HG02852 (cell line): ENCODE results near the gene BEND3.
"Not testable (repeated sequence)": the region's sequence is repeated elsewhere in the genome, so short reads cannot be mapped to it uniquely, and the experiment has no call there.

Experiments
- ATAC-seq: cut with Tn5 transposase; IDR thresholded peaks from one replicate; pipeline ENCODE4 v1.9.1; 2021; ENCODE audit warnings: mild to moderate bottlenecking, moderate library complexity; ENCODE audit not compliant: unreplicated experiment

BEND3 gene

DNA sequence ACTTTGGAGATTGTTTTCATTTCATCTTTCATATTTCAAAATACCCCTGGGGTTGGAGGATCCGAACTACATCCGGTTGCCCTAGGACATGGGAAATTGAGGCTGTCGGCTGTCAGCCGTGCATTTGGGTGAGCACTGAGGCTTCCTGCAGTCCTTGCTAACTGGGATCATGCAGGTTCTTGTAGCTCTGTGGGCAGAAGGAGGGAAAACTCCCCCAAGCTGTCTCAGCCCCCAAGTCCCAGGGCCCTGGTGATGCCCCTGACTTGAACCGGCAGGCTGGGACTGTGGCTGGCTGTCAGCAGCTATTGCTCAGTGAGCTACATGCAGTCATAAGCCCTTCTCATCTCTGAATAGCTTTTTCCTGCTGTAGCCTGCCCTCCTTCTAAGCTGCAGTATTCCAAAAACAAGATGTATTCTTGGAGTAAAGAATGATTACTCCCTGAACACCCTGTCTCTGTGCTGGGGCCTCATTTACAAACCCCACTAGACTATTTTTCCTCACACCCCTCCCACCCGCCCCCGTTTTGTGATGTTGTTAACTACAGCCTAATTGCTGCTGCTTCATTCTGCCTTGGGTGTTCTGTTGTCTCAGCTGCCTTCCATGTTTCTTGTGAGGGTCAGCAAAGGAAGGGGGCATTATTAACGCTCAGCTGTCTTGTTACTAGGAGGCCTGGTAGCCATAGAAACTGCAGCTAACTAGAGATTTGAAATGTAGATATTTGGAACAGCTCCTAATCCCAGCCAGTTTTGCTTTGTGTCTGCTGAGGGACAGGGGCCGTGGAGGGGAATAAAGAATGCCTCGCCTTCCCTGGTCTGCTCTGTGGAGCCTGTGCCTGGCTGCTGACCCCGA lies 69.3 kb downstream of the BEND3 start:
- ATAC-seq: no peak

DNA sequence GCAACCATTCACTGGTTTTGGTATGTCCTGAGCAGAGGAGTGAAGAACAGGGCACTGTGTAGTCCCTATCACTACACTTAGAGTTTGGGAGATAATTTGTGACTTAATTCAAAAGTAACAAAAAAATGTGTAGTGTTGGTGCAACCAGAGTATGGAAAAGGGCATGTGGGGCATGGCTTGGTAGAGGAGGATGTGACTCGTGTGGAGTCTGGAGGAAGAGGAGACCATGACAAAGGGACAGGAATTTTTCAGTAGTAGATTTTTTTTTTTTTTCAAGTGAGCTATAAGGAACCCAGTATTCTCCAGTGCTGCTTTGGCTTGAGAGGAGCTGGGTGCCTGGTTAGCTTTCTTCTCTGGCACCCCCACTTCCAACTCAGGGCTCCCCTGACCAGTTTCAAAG lies 82.2 kb downstream of the BEND3 start:
- no peak for ATAC-seq

DNA sequence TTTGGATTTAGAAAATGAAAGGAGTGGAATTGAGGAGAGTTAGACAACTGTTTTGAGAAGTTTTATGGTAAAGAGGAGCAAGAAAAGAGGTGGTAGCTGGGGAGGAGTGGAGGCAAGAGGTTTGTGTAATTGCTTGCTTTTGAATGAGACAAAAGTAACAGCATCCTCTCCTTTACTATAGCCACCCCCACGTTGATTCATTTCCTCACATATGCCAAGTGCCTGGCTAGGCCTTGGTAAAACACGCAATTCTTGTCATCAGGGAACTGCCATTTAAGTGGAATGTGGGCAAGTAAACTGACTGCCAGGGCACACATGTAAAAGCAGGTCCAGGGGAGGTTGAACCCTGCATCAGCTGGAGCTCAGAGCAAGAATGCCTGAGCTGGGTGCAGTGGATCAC lies 83.3 kb downstream of the BEND3 start:
- ATAC-seq: no peak

DNA sequence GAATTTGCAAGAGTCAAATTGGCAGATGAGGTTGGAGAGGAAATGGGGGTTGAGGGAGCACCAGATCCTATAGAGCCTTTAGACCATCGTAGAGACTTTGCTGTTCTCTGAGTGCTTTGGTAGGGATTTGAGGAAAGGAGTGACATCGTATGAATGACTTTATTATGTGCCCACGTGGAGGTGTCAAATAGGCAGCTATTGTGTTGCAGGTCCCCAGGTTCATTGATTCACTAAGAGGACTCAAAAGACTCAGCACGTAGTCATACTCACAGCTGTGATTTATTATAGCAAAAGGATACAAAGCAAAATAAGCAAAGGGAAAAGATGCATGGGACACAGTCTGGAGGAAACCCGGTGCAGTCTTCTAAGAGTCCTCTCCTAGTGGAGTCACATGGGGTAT lies 85.2 kb downstream of the BEND3 start:
- no peak for ATAC-seq

DNA sequence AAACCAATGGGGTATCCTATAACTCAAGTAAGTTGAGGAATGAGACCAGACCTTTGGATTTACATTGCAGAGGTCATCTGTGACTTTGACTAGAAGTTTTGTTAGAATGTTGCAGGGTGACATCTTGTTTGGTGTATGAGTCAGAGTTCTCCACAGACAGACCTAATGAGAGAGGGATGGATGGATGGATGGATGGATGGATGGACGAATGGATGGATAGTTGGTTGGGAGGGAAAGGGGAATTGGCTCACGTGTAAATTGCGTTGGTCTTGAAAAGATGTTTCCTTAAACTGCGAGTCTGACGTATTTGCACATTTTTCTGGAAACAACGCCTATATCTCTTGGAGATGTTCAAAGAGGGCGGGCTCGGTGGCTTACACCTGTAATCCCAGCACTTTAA lies 88.3 kb downstream of the BEND3 start:
- ATAC-seq: no peak

DNA sequence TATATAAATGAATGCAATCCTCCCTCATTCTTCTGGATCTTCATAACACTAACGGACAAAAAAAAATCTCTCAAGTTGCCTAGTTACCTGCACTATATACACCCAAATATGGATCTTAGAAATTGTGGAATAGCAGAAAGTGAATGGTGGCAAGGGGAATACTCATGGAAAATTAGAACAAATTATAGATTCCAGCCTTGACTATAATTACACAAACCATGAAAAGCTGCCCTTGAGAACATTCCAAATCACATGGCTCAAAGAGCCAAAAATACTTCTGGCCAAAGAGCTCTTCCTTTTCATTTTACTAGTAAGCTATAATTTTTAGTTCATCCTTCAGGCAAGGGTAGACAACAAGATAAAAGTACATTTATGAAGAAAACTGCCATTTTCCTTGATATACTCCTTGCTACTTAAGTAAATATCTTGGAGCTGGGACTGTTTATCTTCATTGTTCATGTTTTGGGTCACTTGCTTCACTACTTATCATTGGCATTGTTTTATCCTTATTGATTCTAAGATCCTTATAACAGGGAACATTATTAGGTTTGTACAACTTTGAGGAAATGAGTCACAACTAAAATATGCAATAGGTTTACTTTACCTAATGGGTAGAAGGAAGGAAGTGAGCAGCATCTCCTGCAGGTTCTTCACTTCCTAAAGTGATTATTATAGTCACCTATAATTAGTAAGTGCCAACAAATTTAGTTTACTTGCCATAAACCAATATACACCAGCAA lies 93.7 kb downstream of the BEND3 start:
- ATAC-seq: no peak

DNA sequence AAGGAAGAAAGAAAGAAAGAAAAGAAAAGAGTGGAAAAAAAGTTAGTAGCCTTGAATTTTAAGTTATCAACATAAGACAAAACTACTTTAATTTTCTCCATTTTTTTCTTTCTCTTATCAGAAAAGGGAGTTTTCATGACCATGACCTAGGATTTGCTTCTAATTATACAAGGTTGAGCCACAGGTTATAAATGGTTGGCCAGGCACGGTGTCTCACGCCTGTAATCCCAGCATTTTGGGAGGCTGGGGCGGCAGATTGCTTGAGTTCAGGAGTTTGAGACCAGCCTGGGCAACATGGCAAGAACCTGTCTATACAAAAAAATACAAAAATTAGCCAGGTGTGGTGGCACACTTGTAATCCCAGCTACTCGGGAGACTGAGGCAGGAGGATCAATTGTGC lies 95.1 kb downstream of the BEND3 start:
- ATAC-seq: no peak

DNA sequence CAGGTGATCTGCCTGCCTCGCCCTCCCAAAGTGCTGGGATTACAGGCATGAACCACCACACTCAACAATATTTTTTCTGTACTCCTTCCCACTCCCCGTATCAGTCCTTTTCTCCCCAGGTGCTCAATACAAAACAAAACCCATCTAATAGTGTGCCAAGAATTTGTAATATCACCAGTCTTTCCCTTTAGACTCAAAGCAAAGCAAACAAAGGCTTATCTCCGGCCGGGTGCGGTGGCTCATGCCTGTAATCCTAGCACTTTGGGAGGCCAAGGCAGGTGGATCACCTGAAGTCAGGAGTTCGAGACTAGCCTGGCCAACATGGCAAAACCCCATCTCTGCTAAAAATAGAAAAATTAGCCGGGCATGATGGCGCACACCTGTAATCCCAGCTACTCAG lies 95.7 kb downstream of the BEND3 start:
- ATAC-seq: not testable (repeated sequence)

DNA sequence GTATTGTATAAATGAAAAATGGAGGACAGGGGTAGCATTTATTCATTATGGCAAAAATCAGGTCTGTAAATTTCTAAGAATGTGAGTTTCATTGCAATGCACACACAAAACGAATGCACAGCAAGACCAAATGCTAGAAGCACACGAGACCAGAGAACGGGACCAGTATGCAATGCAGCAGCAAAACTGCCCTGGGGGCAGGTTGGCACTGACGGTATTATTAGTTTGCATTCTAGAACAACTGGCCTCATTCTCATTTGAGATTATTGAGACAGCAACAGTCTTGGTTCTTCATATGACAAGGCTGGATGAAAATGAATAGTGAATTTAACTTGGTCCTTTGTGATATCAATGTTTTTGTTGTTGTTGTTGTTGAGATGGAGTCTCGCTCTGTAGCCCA lies 96.3 kb downstream of the BEND3 start:
- ATAC-seq: no peak
